ENCODE measurements around the gene ZNF668. TPM values are rescaled to one million over a fixed set of nuclear protein-coding genes. Genes with fewer than 3 reads are reported as not detected.

ZNF668 gene
- total and polyA plus RNA-seq, 2 of the 13 experiments (the other 11 are each of a cell fraction or from before 2014, with no cell fraction given) = 3.8 to 9.8 TPM

GRCh38 chr16:31108035-31108793 is 34.2 kb upstream of the ZNF668 start, which contains the start of gene BCKDK (continued):
- TF ChIP-seq SALL2 (CRISPR knock-in tag; IDR thresholded peaks at IDR 0.05) (peak; percentile 77; the same call in 1 of the 2 replicates), PAXIP1 (CRISPR knock-in tag; conservative IDR thresholded peaks at IDR 0.05) (peak; percentile 37; the same call in 1 of the 2 replicates), BORCS8-MEF2B (CRISPR knock-in tag; IDR thresholded peaks at IDR 0.05) (peak; percentile 74), ARNTL (CRISPR knock-in tag; IDR thresholded peaks at IDR 0.05) (peak; percentile 75), ZNF441 (CRISPR knock-in tag; IDR thresholded peaks at IDR 0.05; ENCODE audit: borderline replicate concordance) (peak; percentile 40; the same call in 1 of the 2 replicates), SKI (IDR thresholded peaks at IDR 0.05; ENCODE audit: partially characterized antibody) (peak; percentile 34), ZNF337 (CRISPR knock-in tag; IDR thresholded peaks at IDR 0.05; ENCODE audit: borderline replicate concordance, low read depth) (peak; percentile 52; the same call in 1 of the 2 replicates), DNMT1 (CRISPR knock-in tag; IDR thresholded peaks at IDR 0.05) (peak; percentile 59; the same call in 1 of the 2 replicates), CENPBD1 (CRISPR knock-in tag; IDR thresholded peaks at IDR 0.05; ENCODE audit: borderline replicate concordance, low read depth) (no peak), ZNF451 (CRISPR knock-in tag; IDR thresholded peaks at IDR 0.05) (0 out of 2 replicates have a peak, but pooled peaks have one; percentile 62), ZNF430 (CRISPR knock-in tag; IDR thresholded peaks at IDR 0.05) (peak; percentile 81), KDM3A (CRISPR knock-in tag; IDR thresholded peaks at IDR 0.05; ENCODE audit: low read depth) (peak; percentile 81), THAP11 (CRISPR knock-in tag; IDR thresholded peaks at IDR 0.05) (peak; percentile 100), SAP130 (CRISPR knock-in tag; IDR thresholded peaks at IDR 0.05; ENCODE audit: low read depth) (peak; percentile 92), GFI1 (CRISPR knock-in tag; IDR thresholded peaks at IDR 0.05; ENCODE audit: borderline replicate concordance) (peak; percentile 55; the same call in 1 of the 2 replicates), ZNF20 (CRISPR knock-in tag; IDR thresholded peaks at IDR 0.05) (no peak; the same call in none of the 2 replicates), SP2 (CRISPR knock-in tag; IDR thresholded peaks at IDR 0.05) (no peak), MLX (CRISPR knock-in tag; IDR thresholded peaks at IDR 0.05) (peak; percentile 62; the same call in 1 of the 2 replicates), RFXANK (CRISPR knock-in tag; IDR thresholded peaks at IDR 0.05) (no peak), ZNF18 (CRISPR knock-in tag; IDR thresholded peaks at IDR 0.05; ENCODE audit: insufficient replicate concordance) (peak; percentile 29), MXD3 (CRISPR knock-in tag; IDR thresholded peaks at IDR 0.05) (peak; percentile 89), SNAPC5 (CRISPR knock-in tag; IDR thresholded peaks at IDR 0.05; ENCODE audit: borderline replicate concordance) (no peak), ZNF589 (CRISPR knock-in tag; conservative IDR thresholded peaks at IDR 0.05) (peak; percentile 89)

All from HepG2 (cell line).